T-helper 2 cell (primary cell): ENCODE results near the gene MESD.

Experiments used
- DNase-seq, 5 experiments: peaks; one replicate each; pipeline versions ENCODE4 v3.0.0 to v3.0.0-alpha.2; 2012 to 2022

Gene MESD

GRCh38 chr15:80932989-80933388, 56.6 kb downstream of the MESD start:
- DNase-seq = no peak

- no peak for DNase-seq
Observed at GRCh38 chr15:80932513-80932815, 57.2 kb downstream of the MESD start.

- no peak for DNase-seq
Observed at GRCh38 chr15:80931721-80932512, 57.7 kb downstream of the MESD start.

GRCh38 chr15:80931191-80931590, 58.4 kb downstream of the MESD start:
- no peak for DNase-seq

GRCh38 chr15:80929689-80930088, 59.9 kb downstream of the MESD start:
- no peak for DNase-seq

- DNase-seq = no peak
Observed at GRCh38 chr15:80929225-80929624, 60.4 kb downstream of the MESD start.

GRCh38 chr15:80926126-80926525, 63.5 kb downstream of the MESD start:
- no peak for DNase-seq

- no peak for DNase-seq
Observed at GRCh38 chr15:80925597-80926059, 64.0 kb downstream of the MESD start.

- DNase-seq = no peak
Observed at GRCh38 chr15:80924278-80924677, 65.3 kb downstream of the MESD start.

- DNase-seq = no peak
Observed at GRCh38 chr15:80923668-80924067, 66.0 kb downstream of the MESD start.

- DNase-seq = no peak
Observed at GRCh38 chr15:80921736-80922410, 67.7 kb downstream of the MESD start.

- peak in 1 of 5 experiments; percentile 80 for DNase-seq
Observed at GRCh38 chr15:80920271-80920699, 69.3 kb downstream of the MESD start.

- no peak for DNase-seq
Observed at GRCh38 chr15:80918196-80918783, 71.3 kb downstream of the MESD start.

GRCh38 chr15:80916056-80916455, 73.6 kb downstream of the MESD start:
- DNase-seq = no peak

GRCh38 chr15:80915472-80915871, 74.1 kb downstream of the MESD start:
- no peak for DNase-seq

- no peak for DNase-seq
Observed at GRCh38 chr15:80913541-80913940, 76.1 kb downstream of the MESD start.

- DNase-seq = no peak
Observed at GRCh38 chr15:80912673-80913072, 76.9 kb downstream of the MESD start.

GRCh38 chr15:80911821-80912220, 77.8 kb downstream of the MESD start:
- DNase-seq = no peak

- no peak for DNase-seq
Observed at GRCh38 chr15:80906159-80906766, 83.4 kb downstream of the MESD start.

- DNase-seq = no peak
Observed at GRCh38 chr15:80904998-80905397, 84.6 kb downstream of the MESD start.

- no peak for DNase-seq
Observed at GRCh38 chr15:80902298-80902801, 87.3 kb downstream of the MESD start.

GRCh38 chr15:80898040-80898439, 91.6 kb downstream of the MESD start:
- DNase-seq = no peak
